Stimulated activated CD4-positive, alpha-beta T cell treated with anti-CD3 and anti-CD28 coated beads, TNF-alpha, amount 100 ng/mL, for 48 hours (primary cell): ENCODE results near the gene HPX.

Experiments used
- DNase-seq, 3 donors: peaks; one replicate each; pipeline ENCODE4 v3.0.0-alpha.2; 2020; ENCODE audit warnings: low read depth in 3 of 3

Gene HPX

DNA sequence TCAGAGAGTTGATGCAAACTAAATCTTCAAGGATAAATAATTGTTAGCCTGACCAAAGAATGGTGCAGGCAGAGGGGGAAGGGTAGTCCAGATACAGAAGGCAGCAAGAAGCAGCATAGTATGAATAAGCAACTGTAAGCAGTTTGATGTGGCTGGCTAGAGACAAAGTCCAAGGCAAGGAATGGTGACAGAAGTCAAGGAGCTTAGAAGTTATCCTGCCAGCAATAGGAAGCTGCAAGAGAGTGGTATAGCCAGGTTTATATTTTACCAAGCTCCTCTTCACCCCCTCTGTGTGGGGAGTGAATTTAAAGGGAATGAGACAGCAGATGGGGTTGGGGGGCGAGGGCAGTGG is 18.3 kb upstream of the HPX start:
- DNase-seq = no peak

GRCh38 chr11:6458352-6459098 is 17.7 kb upstream of the HPX start:
- no peak for DNase-seq

DNA sequence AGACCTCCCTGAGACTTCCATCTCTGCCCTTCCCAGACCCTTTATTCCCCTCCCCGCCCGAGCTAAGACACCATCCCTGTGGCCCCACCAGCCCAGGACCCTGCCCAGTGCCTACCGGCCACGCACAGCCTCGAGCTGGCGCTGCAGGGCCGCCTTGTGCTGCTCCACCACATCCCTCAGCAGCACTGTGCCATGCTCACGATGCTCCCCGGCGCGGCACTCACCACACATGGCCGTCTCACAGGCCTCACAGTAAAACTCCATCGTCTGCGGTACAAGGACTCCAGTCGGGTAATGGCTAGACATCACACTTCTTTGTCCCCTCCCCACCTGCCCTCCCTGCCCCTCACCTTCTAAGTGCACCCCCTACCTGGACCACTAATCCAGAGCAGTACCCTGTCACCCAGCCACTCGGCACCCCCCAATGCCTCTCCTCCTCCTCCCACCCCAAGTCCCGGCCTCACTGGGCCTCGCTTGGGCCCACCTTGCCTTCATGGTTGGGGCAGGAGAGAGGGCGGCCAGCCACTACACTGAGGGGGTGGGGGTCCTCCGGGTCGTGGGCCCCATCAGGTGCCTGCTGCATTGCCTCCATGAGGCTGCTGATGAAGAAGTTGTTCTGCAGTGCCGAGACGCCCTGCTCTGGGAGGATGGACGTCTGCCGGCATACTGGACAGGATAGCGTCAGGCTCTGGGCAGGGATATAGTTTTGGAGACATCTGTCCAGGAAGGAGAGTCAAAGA is 17.0 kb upstream of the HPX start:
- DNase-seq = no peak

- DNase-seq = no peak
These were observed 15.7 kb upstream of the HPX start for GRCh38 chr11:6456361-6457073.

DNA sequence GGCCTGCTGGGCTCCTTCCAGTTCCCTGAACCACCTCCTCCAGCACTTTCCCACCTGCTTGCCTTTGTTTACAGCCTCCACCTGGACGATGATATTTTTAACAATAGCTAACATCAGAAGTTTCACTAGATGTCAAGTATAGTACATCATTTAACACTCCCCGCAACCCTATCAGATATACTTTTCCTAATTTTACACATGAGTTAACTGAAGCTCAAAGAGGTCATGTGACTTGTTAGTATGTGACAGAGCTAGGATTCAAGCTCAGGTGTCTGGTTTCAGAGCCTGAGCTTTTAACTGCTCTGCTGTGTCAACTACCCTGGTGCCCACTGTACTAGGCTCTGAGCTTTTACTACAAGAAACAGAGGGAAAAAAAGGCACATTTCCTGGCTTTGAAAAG is 14.3 kb upstream of the HPX start:
- no peak for DNase-seq

DNA sequence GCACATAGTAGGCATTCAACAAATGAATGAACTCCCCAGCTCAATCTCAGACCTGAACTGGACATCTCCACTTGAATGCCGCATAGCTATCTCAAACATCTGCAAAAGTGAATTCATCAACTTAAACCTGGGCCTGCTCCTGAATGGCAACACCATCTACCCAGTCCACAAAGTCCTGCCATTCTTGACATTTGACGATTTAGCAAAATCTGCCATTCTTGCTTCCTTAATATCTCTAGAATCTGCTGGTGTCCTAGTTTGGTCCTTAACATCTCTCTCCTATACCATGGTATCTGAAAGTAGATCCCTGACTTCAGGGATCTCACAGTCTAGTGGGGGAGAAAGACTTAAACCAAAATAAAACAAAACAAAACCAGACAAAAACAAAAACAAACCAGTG is 12.4 kb upstream of the HPX start:
- no peak for DNase-seq

DNA sequence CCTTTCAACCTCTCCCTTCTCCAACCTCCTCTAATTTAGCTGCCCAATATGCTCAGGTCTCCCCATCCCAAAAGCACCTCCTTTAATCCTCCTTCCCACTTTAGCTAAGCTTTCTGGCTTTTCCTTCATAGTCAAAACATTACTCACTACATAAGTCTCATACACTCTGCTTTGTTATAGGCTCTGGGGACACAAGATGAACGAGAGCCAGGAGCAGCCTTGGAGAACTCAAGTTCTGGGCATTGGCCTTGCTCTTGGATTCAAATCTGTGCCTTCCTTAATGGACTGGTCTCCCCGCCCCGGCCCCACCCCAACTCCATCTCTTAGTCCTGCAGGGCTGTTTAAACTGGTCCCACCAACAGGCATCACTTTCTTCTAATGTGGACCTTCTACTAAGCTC is 11.4 kb upstream of the HPX start:
- DNase-seq = no peak

GRCh38 chr11:6448574-6448973 is 7.8 kb upstream of the HPX start:
- no peak for DNase-seq

DNA sequence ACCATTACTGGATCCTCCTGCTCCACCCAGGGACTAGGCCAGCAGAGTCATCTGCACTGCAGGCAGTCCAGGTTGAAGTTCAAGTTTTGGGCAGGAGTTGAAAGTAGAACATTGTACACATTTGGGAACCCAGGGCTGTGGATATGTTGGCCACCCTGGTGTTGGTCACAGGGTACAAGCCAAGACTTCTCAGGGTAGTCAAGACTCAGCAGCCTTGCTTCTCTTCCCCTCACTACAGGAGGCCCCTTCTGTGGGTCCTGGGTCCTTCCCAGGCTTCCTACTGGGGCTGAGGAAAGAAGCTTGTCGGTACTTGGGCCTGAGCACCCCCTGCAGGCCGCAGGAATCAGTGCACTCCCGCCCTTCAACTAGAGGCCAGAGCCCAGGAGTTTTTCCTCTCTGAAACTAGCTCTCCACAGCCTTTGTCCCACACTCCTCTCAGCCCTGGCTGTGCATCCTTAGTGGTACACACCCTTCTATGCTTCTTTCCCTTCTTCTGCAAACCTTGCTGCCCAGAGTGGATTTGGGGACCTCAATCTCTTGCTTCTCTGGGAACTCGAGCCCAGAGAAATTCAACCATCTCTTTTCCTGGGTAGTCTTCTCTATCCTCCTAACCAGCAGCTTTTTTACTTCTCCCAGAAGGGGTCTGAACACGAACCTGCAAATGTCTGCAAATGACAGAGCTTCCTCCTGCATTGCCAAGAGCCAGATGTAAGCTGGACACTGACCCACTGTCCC is 2.6 kb upstream of the HPX start:
- peak; percentile 15 to 41 (median 40) for DNase-seq

- no peak for DNase-seq
These were observed 1.7 kb upstream of the HPX start for GRCh38 chr11:6442441-6442840.

GRCh38 chr11:6438979-6439571 is 1.7 kb downstream of the HPX start:
- peak in 1 of 3 donors; percentile 8 for DNase-seq

DNA sequence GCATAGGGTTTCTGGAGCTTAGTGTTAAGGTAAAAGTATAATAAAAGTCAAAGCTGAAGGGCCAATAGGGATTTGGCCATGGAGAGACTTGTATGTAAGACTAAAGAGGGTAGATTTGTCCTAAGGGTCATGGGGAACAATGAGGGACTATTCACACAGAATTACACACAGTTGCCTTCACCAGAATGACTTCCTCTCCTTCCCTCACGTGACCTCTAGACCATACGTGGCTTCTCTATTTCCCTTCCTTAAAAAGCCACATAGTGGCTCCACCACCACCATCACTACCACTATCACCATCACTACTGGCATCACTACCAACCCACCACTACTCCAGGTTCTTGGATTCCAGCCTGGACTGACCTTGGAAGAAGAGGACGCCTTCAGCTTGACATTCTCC is 2.8 kb downstream of the HPX start:
- no peak for DNase-seq

DNA sequence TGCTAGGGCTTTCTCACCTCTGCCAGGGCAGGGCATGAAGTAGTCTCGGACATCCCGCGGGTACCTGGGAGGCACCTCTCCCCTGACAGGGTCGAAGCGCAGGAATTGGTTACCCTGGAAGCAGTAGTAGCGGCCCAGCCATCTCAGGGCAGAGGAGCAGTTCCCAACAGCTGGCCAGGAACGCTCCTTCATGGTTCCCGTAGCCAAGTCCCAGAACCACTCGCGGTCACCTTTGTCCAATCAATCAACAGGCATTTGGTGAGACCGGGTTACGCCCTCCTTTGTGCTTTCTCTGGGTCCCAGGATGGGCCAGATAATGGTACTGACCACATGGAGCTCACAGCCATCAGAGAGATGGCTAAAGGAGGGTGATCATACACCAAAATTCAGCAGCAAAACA is 3.4 kb downstream of the HPX start:
- DNase-seq = no peak

DNA sequence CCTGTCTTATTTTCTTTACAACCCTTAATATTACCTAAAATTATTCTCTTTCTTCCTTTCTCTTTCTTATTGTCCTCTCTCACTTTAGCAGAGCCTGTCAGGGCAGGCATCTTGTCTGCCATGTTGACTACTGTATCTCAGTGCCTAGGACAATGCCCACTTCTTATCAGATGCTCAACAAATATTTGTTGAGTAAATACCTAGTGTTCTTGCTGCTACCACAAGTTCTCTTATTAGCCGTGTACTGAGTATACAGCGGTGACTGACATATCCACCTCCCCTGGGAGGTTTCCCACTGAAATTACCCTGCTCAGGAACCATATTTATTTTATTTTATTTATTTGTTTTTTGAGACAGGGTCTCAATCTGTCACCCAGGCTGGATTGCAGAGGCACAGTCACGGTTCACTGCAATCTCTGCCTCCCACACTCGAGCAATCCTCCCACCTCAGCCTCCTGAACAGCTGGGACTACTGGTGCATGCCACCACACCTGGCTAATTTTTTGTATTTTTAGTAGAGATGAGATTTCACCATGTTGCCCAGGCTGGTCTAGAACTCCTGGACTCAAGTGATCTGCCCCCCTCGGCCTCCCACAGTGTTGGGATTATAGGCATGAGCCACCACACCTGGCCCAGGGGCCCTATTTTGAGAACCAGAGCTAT is 6.7 kb downstream of the HPX start:
- no peak for DNase-seq

GRCh38 chr11:6431861-6432260 is 8.9 kb downstream of the HPX start:
- no peak for DNase-seq

DNA sequence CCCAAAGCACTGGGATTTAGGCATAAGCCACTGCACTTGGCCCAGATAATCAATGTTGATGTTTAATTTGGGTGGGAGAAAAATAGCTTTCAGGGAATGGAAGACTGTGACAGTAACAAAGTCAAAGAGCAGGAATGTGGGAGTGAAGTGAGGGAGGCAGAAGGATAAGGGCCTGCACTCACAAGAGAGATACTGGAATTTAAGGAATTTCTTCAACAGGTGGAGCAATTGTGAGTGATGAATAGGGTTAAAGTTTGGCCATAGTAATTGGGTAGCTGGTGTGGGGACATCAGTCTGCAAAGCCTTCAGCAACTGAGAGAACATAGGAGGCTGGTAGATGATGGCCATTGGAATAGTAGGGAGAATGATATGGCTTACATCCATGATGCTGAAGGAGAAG is 13.3 kb downstream of the HPX start:
- no peak for DNase-seq

GRCh38 chr11:6420677-6421076 is 20.1 kb downstream of the HPX start:
- DNase-seq = no peak

DNA sequence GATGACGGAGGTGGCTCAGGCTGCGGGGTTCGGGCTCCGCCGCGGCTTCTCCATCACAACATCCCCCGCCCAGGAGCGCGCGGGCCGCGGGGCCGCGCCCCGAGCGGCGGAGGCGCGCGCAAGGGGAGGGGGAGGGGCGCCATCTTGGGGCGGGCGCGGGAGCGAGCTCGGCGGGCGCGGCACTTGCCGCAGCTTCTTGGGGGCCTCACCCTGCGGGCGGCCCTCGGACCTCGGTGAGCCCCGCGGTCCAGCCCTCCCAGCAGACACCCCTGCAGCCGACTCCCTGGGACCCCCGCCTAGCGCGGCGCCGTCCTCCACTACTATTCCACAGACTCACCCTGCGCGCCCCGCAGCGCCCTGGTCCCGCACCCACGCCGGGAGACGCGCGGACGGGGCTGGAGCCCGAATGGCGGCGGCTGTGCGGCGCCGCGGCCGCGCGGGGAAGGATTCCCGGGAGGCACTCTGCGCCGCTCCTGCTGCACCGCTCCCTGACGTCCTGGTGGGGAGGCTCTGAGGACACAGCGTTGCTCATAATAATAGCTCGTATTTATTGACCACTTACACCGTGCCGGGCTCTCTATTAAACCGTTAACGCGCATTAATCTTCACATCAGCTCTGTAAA is 21.7 kb downstream of the HPX start, which contains the start of gene APBB1:
TSS of gene APBB1 (minus strand) at position 86 of the 623 bp plus-strand sequence. CDS start 7,747 bp downstream, outside the sequence.
- peak; percentile 31 to 75 (median 32) for DNase-seq

GRCh38 chr11:6418557-6419008 is 22.2 kb downstream of the HPX start:
- DNase-seq = no peak

DNA sequence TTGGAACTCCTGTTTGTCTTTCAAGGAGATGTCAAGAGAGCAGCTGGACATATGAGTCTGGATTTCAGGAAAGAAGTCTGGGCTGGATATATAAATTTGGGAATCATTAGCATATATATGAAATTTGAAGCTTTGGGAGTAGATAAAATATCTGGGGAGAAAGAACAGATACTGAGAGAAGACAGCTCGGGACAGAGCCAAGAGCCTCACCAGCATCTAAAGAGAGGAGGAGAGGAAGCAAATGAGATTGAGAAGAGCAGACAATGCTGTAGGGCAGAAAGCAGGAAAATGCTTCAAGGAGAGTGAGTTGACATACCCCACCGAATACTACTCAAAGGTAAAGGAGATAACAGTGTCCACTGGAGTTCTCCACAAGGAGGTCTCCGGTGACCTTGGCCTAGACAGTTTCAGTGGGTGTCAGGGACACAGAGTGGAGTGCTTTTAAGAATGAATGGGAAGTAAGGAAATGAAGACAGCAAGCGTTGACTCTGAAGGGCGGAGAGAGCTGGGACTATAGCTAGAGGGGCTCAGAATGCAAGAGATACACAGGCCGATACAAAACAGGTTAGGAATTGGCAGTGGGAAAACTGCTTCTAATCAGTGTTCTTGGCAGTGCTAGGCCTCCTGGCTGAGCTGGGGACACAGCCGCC is 22.8 kb downstream of the HPX start:
- DNase-seq = no peak
